ENCODE measurements around the gene BFSP2.

Gene BFSP2, protein sequence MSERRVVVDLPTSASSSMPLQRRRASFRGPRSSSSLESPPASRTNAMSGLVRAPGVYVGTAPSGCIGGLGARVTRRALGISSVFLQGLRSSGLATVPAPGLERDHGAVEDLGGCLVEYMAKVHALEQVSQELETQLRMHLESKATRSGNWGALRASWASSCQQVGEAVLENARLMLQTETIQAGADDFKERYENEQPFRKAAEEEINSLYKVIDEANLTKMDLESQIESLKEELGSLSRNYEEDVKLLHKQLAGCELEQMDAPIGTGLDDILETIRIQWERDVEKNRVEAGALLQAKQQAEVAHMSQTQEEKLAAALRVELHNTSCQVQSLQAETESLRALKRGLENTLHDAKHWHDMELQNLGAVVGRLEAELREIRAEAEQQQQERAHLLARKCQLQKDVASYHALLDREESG

GRCh38 chr3:133400006-133400515 is at the start of gene BFSP2:
TSS of gene BFSP2 (plus strand) at chr3:133400056. CDS start at chr3:133400084, 28 bp downstream.
- no peak for DNase-seq (ENCODE audit: low read depth in 2 of 2)

DNA sequence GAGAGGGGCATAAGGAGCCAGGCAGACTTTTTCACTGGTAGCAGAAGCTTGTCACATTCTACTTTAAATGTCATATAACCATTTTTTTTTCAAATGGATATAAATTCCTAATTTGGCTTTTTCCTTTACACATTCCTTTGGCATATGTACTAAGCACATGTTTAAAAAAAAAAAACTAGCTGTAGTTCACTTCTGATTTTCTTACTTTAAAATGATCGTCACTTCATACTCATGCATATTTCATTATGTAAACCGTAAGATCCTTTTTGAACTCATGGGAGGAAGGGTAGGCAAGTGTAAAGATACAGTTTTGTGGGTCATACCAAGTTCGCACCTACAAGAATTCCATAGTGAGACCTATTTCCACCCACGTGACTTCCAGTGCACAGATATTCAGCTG is 45.1 kb upstream of the BFSP2 start:
- DNase-seq (ENCODE audit: low read depth in 2 of 2) = no peak

GRCh38 chr3:133360476-133360875 is 39.4 kb upstream of the BFSP2 start:
- DNase-seq (ENCODE audit: low read depth in 2 of 2) = no peak

GRCh38 chr3:133361011-133361410 is 38.8 kb upstream of the BFSP2 start:
- no peak for DNase-seq (ENCODE audit: low read depth in 2 of 2)

GRCh38 chr3:133361435-133361834 is 38.4 kb upstream of the BFSP2 start:
- no peak for DNase-seq (ENCODE audit: low read depth in 2 of 2)

GRCh38 chr3:133362539-133362938 is 37.3 kb upstream of the BFSP2 start:
- DNase-seq (ENCODE audit: low read depth in 2 of 2) = no peak

DNA sequence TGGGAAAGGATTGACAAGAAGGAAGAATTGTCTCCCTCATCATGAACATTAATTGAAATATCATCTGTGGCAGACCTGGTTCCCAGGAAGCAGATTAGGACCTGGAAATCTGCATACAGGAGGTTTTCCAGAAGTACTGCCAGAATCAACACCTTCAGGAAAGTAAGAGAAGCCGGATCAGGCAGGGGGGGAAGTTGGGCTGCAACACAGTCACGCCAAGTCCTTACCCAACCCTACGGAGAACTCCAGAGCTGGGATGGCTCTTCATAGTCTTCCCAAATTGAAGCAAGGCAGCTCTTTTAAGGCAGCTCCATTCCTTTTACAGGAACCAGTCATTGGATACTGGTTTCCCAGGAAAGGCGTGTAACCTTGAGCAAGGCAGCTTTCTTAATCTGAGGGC is 35.2 kb upstream of the BFSP2 start:
- DNase-seq (ENCODE audit: low read depth in 2 of 2) = no peak

DNA sequence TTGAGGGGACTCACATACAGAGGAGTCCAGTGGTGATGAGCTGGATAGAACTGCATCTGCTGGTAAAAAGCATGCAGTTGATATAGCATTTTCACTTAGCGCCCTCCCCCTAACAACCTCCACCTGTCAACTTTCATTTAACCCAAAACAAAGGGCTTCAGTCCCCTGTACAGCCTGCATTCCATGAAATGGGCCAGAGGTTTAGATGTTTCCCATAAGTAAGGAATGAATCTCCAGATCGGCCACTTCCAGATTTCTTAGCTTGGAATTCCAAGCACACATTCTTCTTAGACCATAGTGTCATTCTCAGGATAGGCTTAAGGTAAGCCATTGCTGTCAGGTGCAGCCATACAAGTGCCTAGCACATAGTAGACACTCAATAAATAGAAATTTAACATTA is 32.9 kb upstream of the BFSP2 start:
- DNase-seq (ENCODE audit: low read depth in 2 of 2) = no peak

DNA sequence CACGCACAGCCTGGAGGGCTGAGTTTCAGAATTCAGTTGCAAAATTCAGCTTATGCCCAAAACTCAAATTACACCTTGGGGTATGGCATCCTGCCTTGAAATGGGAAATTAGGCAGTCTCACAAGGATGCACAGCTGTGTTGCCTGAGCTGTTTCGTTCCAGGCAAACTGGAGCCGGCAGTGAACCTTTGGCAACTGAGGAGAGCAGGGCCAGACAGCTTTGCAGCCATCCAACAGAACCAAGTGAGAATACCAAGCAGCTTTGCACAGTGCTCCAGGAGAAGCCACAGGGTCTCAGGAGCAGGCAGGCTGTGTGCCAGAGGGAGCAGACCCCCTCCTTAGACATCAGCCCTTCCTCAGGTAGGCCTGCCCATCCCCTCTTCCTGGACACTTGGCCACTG is 32.5 kb upstream of the BFSP2 start:
- DNase-seq (ENCODE audit: low read depth in 2 of 2) = no peak

DNA sequence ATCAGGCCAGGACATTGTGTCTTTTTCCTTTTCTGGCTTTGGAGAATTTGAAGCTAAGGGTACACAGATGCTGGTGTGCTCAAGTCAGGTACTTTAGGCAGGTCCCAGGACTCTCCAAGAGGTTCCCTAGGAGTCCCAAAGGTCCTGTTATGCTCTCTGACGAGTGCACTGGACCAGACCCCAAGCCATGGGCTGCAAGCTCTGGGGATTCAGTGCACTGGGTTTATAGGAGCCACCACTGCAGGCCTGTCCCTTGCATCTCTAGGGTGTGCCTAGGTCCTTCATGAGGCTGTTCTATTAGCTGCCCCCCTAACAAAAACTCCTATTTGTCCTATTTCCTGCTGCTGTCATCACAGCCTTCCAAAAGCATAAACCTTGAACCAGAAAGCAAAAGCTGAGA is 31.9 kb upstream of the BFSP2 start:
- DNase-seq (ENCODE audit: low read depth in 2 of 2) = no peak

DNA sequence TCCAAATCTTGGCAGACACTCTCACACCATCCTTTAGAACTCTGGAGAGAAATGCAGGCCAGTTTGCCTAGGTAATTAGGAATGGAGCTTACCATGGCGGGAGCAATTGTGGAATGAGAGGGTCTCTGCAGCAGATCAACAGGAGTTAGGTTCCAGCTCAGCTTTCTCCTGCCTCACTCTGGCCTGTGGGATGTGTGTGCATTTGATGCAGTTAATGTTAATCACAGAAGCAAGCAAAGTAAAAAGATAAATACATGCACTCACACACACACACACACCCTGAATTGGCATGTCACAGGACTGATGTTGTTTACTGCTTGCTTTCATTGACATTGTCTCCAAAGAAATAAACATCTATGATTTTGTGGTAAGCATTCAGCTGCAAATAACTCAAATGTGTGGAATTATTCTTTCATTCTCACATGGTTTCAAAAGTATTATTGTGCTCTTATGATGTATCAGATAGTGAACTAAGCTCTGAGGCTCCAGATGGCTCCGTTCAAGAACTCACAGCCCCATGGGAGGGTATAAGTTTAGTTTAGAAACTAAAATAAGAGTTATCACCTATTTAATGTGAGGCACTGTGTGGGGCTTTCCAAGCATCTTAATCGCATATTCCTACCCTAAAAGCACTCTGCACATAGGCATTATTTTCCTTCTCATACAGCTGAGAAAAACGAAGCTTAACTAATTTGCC is 31.3 kb upstream of the BFSP2 start:
- DNase-seq (ENCODE audit: low read depth in 2 of 2) = no peak

- DNase-seq (ENCODE audit: low read depth in 2 of 2) = no peak
Measured at GRCh38 chr3:133369068-133369440, 30.8 kb upstream of the BFSP2 start.

DNA sequence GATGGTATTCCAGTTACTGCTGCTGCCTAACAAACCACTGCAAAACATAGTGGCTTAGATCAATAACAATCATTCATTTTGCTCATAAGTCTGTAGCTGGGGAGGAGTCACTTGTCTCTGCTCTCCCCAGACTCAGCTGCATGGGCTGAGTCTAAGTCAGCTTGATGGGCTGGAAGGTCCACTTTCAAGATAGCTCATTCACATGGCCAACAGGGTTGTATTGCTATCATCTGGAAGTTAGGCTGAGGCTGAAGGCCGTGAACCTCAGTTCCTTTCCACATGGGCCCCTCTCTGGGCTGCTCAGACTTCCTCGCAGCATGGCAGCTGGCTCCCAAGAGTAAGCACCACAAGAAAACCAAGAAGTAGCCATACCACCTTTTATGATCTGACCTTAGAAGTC is 28.7 kb upstream of the BFSP2 start:
- DNase-seq (ENCODE audit: low read depth in 2 of 2) = no peak

GRCh38 chr3:133371676-133372075 is 28.2 kb upstream of the BFSP2 start:
- no peak for DNase-seq (ENCODE audit: low read depth in 2 of 2)

- DNase-seq (ENCODE audit: low read depth in 2 of 2) = no peak
Measured at GRCh38 chr3:133374708-133375402, 25.0 kb upstream of the BFSP2 start.

- DNase-seq (ENCODE audit: low read depth in 2 of 2) = no peak
Measured at GRCh38 chr3:133375403-133375745, 24.5 kb upstream of the BFSP2 start.

DNA sequence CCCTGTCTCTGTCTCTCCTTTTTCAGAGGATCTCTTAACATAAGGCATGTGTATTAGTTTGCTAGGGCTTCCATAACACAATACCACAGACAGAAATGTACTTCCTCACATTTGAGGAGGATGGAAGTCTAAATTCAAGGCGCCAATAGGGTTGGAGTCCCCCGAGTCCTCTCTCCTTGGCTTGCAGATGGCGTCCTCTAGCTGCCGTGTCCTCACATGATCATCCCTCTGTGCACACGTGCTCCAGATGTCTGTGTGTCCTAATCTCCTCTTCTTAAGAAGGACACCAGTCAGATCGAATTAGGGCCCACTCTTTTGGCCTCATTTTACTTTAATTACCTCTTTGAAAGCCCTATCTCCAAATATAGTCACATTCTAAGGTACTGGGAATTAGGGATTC is 23.0 kb upstream of the BFSP2 start:
- DNase-seq (ENCODE audit: low read depth in 2 of 2) = no peak

GRCh38 chr3:133377396-133377795 is 22.5 kb upstream of the BFSP2 start:
- DNase-seq (ENCODE audit: low read depth in 2 of 2) = no peak

GRCh38 chr3:133379926-133380325 is 19.9 kb upstream of the BFSP2 start:
- DNase-seq (ENCODE audit: low read depth in 2 of 2) = no peak

GRCh38 chr3:133380481-133381225 is 19.2 kb upstream of the BFSP2 start:
- no peak for DNase-seq (ENCODE audit: low read depth in 2 of 2)

- no peak for DNase-seq (ENCODE audit: low read depth in 2 of 2)
Measured at GRCh38 chr3:133381346-133382109, 18.3 kb upstream of the BFSP2 start.
